BE2C (cell line): ENCODE results near the gene PDZD4.

Experiments used
- DNase-seq: peaks from one replicate; pipeline ENCODE4 v3.0.0-alpha.2; 2020
- H3K27me3 ChIP-seq: fragments of 250-450 bp; sonication (Bioruptor Pico); 2 replicates; pipeline ENCODE4 v1.5.1; 2020; ENCODE audit warnings: mild to moderate bottlenecking
- H3K36me3 ChIP-seq: fragments of 250-450 bp; sonication (Bioruptor Pico); 2 replicates; pipeline ENCODE4 v1.5.1; 2020; ENCODE audit warnings: mild to moderate bottlenecking
- H3K4me1 ChIP-seq: fragments of 250-450 bp; sonication (Bioruptor Pico); 2 replicates; pipeline ENCODE4 v1.5.1; 2020
- H3K4me3 ChIP-seq: 2 replicates; pipeline ENCODE4 v1.5.1; 2011; ENCODE audit warnings: low read depth, low read length
- H3K9me3 ChIP-seq: fragments of 250-450 bp; sonication (Bioruptor Pico); 2 replicates; pipeline ENCODE4 v1.5.1; 2020
- TF ChIP-seq, protein P1 (sequence below): IDR thresholded peaks from 2 replicates; pipeline ENCODE4 v1.5.1; 2012; ENCODE audit warnings: mild to moderate bottlenecking, low read depth, low read length

Gene PDZD4

DNA sequence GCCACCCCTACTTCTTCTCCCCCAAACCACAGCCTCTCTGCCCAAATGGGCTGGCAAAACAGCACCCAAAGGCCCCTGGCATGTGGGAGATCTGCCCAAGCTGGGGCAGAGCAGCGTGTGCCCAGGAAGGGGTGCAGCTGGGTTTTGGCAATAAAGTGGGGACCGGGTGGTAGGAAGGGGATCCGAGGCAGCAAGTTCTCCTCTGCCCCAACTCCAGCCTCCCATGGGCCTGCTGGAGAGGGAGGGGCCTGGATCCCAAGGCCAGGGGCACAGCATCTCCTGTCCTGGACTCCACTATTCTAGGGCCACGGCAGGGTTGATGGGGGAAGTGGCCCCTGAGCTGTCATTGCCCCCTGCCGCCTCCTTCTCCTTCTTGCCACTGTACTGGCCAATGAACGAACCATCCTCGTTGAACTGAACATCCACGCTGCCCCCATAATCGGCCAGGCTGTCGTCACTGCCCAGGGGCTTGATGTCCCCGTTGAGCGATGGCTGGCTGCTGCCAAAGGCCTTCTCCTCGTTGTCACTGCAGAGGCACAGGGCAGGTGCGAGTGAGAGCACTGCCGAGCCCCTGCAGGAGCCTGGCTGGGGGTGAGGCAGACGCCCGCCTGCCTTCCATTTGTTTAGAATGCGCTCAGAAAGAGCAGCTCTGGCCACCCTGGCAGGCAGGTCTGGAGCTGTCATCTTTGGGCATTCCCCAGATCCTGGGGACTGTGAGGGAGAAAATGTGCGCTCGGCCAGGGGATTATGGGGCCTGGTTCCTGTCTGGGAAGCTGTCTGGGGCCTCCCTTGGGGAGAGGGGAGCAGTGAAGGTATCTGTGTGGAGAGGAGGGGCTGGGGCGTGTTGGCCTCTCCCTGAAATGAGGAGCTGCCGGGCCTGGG lies 32.3 kb upstream of the PDZD4 start:
- TF ChIP-seq, protein P1, sequence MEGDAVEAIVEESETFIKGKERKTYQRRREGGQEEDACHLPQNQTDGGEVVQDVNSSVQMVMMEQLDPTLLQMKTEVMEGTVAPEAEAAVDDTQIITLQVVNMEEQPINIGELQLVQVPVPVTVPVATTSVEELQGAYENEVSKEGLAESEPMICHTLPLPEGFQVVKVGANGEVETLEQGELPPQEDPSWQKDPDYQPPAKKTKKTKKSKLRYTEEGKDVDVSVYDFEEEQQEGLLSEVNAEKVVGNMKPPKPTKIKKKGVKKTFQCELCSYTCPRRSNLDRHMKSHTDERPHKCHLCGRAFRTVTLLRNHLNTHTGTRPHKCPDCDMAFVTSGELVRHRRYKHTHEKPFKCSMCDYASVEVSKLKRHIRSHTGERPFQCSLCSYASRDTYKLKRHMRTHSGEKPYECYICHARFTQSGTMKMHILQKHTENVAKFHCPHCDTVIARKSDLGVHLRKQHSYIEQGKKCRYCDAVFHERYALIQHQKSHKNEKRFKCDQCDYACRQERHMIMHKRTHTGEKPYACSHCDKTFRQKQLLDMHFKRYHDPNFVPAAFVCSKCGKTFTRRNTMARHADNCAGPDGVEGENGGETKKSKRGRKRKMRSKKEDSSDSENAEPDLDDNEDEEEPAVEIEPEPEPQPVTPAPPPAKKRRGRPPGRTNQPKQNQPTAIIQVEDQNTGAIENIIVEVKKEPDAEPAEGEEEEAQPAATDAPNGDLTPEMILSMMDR: no peak
- H3K9me3 ChIP-seq: no peaks in the 10 kb centered on the region
- no peaks in the 10 kb centered on the region for H3K27me3 ChIP-seq
- H3K4me1 ChIP-seq: peaks cover 23% of the 10 kb centered on the region
- H3K4me3 ChIP-seq: no peak overlapping the region
- H3K36me3 ChIP-seq: peaks cover 53% of the 10 kb centered on the region
- peak; percentile 74 for DNase-seq

DNA sequence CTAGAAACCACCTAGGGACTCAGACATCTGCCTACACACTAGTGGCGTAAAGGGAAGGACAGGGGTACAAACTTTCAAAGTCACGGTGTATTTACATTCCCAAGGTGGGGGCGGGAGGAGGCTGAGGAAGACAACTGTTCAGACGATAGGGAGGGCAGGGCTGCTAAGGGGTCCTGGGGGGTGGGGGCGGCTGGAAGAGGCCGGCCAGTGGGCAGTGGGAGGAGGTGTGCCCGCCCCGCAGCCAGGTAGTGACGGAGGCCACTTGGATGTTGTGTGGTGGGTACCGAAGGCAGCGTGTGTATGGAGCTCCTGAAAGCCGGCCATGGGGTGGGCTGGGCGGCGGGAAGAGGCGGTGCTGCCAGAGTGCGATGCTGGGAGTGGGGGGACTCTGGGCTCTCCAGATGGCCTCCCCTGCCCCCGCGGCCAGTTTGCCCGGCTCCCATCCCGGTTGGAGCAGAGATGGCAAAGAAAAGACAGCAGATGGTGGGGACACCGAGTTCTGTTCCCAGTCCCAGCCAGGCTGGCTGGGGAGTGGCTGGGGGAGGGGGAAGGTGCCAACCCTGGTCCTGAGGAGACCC lies 31.5 kb upstream of the PDZD4 start:
- H3K9me3 ChIP-seq: no peaks in the 10 kb centered on the region
- no peak overlapping the region for H3K4me3 ChIP-seq
- peaks cover 23% of the 10 kb centered on the region for H3K4me1 ChIP-seq
- TF ChIP-seq, protein P1: no peak
- peak; percentile 10 for DNase-seq
- peaks cover 45% of the 10 kb centered on the region for H3K36me3 ChIP-seq
- no peaks in the 10 kb centered on the region for H3K27me3 ChIP-seq

DNA sequence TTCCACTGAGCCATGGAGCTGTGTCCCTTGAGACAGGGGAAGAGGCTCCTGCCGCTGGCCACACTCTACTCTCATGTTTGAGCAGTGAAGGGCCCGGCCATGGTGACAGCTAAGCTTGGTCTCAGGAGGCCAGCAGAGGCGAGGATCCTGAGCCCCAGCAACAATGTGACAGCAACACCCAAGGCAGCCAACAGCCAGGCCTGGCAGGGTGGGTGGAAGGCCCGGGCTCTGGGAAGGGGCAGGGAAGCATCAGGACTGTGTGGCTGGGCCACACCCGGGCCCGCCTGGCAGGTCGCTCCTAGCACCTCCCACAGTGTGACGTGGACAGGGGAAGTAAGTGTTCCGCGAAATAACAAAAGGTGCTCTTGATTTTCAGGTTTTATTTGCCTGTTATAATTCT lies 30.8 kb upstream of the PDZD4 start:
- DNase-seq: peak; percentile 8
- Histone ChIP-seq H3K36me3 (peaks cover 39% of the 10 kb centered on the region), H3K27me3 (no peaks in the 10 kb centered on the region), H3K4me3 (no peak overlapping the region), H3K4me1 (peaks cover 23% of the 10 kb centered on the region), H3K9me3 (no peaks in the 10 kb centered on the region)
- TF ChIP-seq, protein P1: no peak

DNA sequence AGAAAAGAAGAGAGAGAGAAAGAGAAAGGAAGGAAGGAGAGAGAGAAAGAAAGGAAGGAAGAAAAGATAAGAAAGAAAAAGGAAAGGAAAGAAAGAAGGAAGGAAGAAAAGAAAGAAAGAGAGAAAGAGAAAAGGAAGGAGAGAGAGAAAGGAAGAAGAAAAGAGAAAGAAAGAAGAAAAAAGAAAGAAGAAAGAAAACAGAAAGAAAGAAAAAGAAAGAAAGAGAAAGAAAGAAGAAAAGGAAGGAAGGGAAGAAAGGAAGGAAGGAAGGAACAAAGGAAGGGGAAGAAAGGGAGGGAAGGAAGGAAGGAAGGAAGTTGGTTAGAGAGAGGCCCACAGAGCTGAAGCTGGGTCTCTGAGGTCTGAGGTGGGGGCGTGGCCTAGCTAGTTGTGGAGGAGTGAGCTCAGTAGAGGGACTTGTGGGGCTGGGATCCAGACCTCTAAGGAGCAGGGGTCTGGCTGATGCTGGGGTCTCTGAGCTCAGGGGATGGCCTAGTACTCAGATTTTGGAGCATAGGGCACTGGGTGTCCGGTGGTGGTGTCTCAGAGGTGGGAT lies 27.1 kb upstream of the PDZD4 start:
- DNase-seq: peak; percentile 16
- Histone ChIP-seq H3K9me3 (no peaks in the 10 kb centered on the region), H3K4me1 (peaks cover 8% of the 10 kb centered on the region), H3K27me3 (no peaks in the 10 kb centered on the region), H3K4me3 (no peak overlapping the region), H3K36me3 (peaks cover 7% of the 10 kb centered on the region)
- TF ChIP-seq, protein P1: no peak

DNA sequence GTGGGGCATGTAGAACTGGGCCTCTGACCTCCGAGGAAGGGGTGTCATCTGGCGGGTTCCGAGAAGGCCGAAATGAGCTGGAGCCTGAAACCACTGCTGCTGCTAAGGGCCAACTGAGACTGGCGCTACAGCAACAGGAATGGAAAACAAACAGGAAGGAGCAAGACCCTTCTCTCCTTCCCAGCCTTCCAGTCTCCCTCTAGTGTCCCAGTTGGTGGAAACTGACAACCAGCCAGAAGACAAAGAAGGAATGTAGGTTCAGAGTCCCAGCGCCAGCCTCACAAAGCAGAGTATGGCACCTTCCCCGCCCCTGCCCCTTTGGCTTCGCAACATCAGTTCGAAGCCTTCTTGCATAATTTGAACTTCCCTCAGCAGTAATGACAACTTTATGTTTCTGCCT lies 24.4 kb upstream of the PDZD4 start:
- H3K9me3 ChIP-seq: no peaks in the 10 kb centered on the region
- peaks cover 3% of the 10 kb centered on the region for H3K4me1 ChIP-seq
- no peak overlapping the region for H3K4me3 ChIP-seq
- DNase-seq: no peak
- H3K36me3 ChIP-seq: no peaks in the 10 kb centered on the region
- TF ChIP-seq, protein P1: no peak
- no peaks in the 10 kb centered on the region for H3K27me3 ChIP-seq

DNA sequence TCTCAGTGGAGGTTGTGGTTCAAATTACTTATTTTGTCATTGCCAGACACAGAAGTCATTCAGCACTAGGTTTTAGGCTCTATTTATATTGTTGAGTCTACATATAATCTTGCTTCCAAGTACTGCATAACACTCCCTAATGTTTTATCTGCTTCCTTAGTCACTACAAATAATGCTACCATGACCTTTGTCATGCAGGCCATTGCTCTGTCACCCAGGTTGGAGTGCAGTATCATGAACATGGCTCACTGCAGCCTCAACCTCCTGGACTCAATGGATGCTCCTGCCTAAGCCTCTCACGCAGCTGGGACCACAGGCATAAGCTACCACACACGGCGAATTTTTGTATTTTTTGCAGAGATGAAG lies 23.5 kb upstream of the PDZD4 start:
- DNase-seq: no peak
- peaks cover 3% of the 10 kb centered on the region for H3K4me1 ChIP-seq
- H3K9me3 ChIP-seq: no peaks in the 10 kb centered on the region
- no peaks in the 10 kb centered on the region for H3K36me3 ChIP-seq
- H3K27me3 ChIP-seq: no peaks in the 10 kb centered on the region
- TF ChIP-seq, protein P1: no peak
- H3K4me3 ChIP-seq: no peak overlapping the region
